CD8-positive, alpha-beta memory T cell (primary cell): ENCODE data around the gene PRKACG. TPM values are rescaled to one million over a fixed set of nuclear protein-coding genes. Genes with fewer than 3 reads are reported as not detected.

Experiments used
- CTCF ChIA-PET: fragments of 350-600 bp; sonication (Branson Sonifier 250); formaldehyde crosslinking; loops from one replicate; lab custom pipeline; 2021; ENCODE audit warnings: antibody characterized with exemption; lab: Charles Lee
- POLR2A ChIA-PET: fragments of 350-600 bp; sonication (Branson Sonifier 250); formaldehyde crosslinking; loops from one replicate; lab custom pipeline; 2021; ENCODE audit warnings: antibody characterized with exemption; lab: Charles Lee
- DNase-seq, 5 donors: peaks; one replicate each; pipeline versions ENCODE4 v3.0.0 to v3.0.0-alpha.2; 2020 to 2022; ENCODE audit warnings: mixed read lengths in 1 of 5
- H3K27ac ChIP-seq: one replicate; pipeline ENCODE4 v1.7.0; 2013; ENCODE audit warnings: low read depth, mild to moderate bottlenecking, low read length, moderate library complexity
- H3K27me3 ChIP-seq: 2 replicates; pipeline ENCODE4 v1.7.0; 2013; ENCODE audit warnings: low read length, mild to moderate bottlenecking; ENCODE audit not compliant: insufficient read depth, poor library complexity, severe bottlenecking
- H3K36me3 ChIP-seq: 2 replicates; pipeline ENCODE4 v1.7.0; 2013; ENCODE audit warnings: mild to moderate bottlenecking, low read length, moderate library complexity; ENCODE audit not compliant: insufficient read depth
- H3K4me1 ChIP-seq: 2 replicates; pipeline ENCODE4 v1.7.0; 2013; ENCODE audit warnings: mild to moderate bottlenecking, low read length, moderate library complexity; ENCODE audit not compliant: insufficient read depth
- H3K4me3 ChIP-seq: 2 replicates; pipeline ENCODE4 v1.7.0; 2013; ENCODE audit warnings: mild to moderate bottlenecking, low read length
- H3K9me3 ChIP-seq: 2 replicates; pipeline ENCODE4 v1.7.0; 2013; ENCODE audit warnings: mild to moderate bottlenecking, low read length
- H3K27ac Mint-ChIP-seq, 8 donors: one replicate each; pipeline ENCODE4 v1.8.0; 2020 to 2021; ENCODE audit warnings: mixed read lengths in 8 of 8, mild to moderate bottlenecking in 6 of 8, inconsistent platforms in 3 of 8, moderate library complexity in 3 of 8
- H3K27me3 Mint-ChIP-seq, 2 donors: one replicate each; pipeline ENCODE4 v1.8.0; 2020 to 2021; ENCODE audit warnings: mixed read lengths in 2 of 2, mild to moderate bottlenecking in 1 of 2, moderate library complexity in 1 of 2
- H3K36me3 Mint-ChIP-seq, 3 donors: one replicate each; pipeline ENCODE4 v1.8.0; 2020 to 2021; ENCODE audit warnings: mixed read lengths in 3 of 3, inconsistent platforms in 1 of 3, mild to moderate bottlenecking in 1 of 3
- H3K4me1 Mint-ChIP-seq, 3 donors: one replicate each; pipeline ENCODE4 v1.8.0; 2020 to 2021; ENCODE audit warnings: mixed read lengths in 3 of 3, inconsistent platforms in 1 of 3, mild to moderate bottlenecking in 1 of 3
- H3K4me3 Mint-ChIP-seq, 7 donors: one replicate each; pipeline ENCODE4 v1.8.0; 2020 to 2021; ENCODE audit warnings: mixed read lengths in 7 of 7, mild to moderate bottlenecking in 6 of 7, moderate library complexity in 4 of 7, inconsistent platforms in 2 of 7
- H3K9me3 Mint-ChIP-seq, 5 donors: one replicate each; pipeline ENCODE4 v1.8.0; 2020 to 2022; ENCODE audit warnings: mixed read lengths in 5 of 5, mild to moderate bottlenecking in 3 of 5, moderate library complexity in 2 of 5, inconsistent platforms in 1 of 5
- polyA plus RNA-seq: library from polyadenylated mRNA; unstranded; fragments of 300-500 nt; fragmentation: Illumina TruSeq; gene quantifications from one replicate; pipeline ENCODE4 v1.2.3, GENCODE V29; 2021
- total RNA-seq, 2 experiments: library from RNA; stranded (reverse); gene quantifications; one replicate each; pipeline ENCODE4 v1.2.3, GENCODE V29; 2021

PRKACG gene
- total and polyA plus RNA-seq, 3 experiments from 2014 or later = not detected

DNA sequence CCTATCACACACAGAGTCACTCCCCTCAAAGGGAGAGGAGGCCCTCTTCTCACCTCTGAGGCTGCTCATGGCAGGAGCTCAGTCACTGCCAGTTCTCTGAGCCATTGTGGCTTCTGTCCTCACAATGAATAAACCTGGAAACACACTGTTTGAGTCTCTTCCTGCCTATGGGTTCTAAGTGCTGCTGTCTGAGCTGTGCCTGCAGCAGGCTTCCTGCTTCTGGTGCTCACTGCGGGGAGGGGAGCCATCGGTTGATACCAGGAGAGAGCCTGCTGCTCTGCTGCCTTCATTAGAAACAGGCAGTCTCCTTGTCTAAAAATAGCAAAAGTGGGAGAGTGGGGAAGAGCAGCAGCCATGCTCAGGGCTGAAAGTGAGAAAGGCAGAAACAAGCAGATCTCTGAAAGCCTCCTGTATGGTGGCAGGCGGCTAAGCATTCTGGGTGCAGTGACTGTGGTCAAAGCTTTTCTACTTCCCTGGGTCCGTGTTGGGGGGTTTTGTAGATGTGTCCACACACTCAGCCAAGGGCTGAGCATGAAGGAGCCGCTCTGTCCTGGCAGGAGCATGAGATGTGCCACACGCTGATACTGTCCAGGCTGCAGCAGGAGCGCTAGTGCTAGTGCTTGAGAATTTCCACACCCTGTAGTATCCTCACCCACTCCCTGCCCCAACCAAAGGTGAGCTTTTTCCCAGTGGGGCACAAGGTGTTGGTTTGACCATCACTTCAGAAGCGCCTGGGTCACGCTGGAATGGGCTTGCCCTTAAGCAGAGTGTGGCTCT lies 34.2 kb downstream of the PRKACG start:
- Histone ChIP-seq H3K27ac (no peak overlapping the region), H3K27me3 (no peaks in the 10 kb centered on the region), H3K9me3 (no peaks in the 10 kb centered on the region), H3K4me3 (no peak overlapping the region), H3K4me1 (peaks cover 12% of the 10 kb centered on the region), H3K36me3 (no peaks in the 10 kb centered on the region)
- CTCF ChIA-PET = interaction anchor here (0.8 kb wide), 1 partner anchor 20 kb away, joined by 3 read pairs; no protein-coding TSS in a partner anchor
- no peaks in the 10 kb centered on the region for H3K36me3 Mint-ChIP-seq
- H3K4me3 Mint-ChIP-seq = peak overlapping the region in 5 of 7 donors; percentile 12 to 68 (median 41)
- no peaks in the 10 kb centered on the region for H3K9me3 Mint-ChIP-seq
- DNase-seq = no peak
- H3K27ac Mint-ChIP-seq = peak overlapping the region in 6 of 8 donors; percentile 15 to 90 (median 56)
- H3K27me3 Mint-ChIP-seq = no peaks in the 10 kb centered on the region
- H3K4me1 Mint-ChIP-seq = peaks cover 6 to 14% (median 12%) of the 10 kb centered on the region in 3 donors
- POLR2A ChIA-PET = no interaction called here

DNA sequence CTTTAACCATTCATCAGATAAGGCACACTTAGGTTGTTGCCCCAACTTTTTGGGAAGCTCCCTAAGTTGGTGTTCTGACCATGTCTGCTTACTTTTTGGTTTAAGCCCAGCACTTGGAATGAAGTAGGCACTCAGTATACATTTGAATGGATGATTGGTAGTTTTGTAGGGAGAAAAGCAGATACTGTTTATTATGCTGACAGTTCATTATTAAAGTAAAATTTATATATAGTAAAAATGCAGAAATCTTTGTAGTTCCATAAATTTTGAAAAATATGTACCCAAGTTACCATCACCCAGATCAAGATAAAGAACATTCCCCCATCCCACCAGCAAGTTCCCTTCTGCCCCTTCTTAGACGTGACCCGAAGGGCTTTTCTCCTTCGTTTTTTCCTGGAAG lies 35.4 kb downstream of the PRKACG start:
- H3K9me3 ChIP-seq = no peaks in the 10 kb centered on the region
- no peaks in the 10 kb centered on the region for H3K27me3 Mint-ChIP-seq
- peaks cover 12% of the 10 kb centered on the region for H3K4me1 ChIP-seq
- H3K4me1 Mint-ChIP-seq = peaks cover 8 to 22% (median 19%) of the 10 kb centered on the region in 3 donors
- H3K4me3 ChIP-seq = no peak overlapping the region
- ChIA-PET POLR2A (no interaction called here), CTCF (no interaction called here)
- H3K27ac ChIP-seq = no peak overlapping the region
- H3K27ac Mint-ChIP-seq = no peak overlapping the region
- no peak for DNase-seq
- no peaks in the 10 kb centered on the region for H3K36me3 Mint-ChIP-seq
- no peak overlapping the region for H3K4me3 Mint-ChIP-seq
- no peaks in the 10 kb centered on the region for H3K9me3 Mint-ChIP-seq
- no peaks in the 10 kb centered on the region for H3K27me3 ChIP-seq
- no peaks in the 10 kb centered on the region for H3K36me3 ChIP-seq

DNA sequence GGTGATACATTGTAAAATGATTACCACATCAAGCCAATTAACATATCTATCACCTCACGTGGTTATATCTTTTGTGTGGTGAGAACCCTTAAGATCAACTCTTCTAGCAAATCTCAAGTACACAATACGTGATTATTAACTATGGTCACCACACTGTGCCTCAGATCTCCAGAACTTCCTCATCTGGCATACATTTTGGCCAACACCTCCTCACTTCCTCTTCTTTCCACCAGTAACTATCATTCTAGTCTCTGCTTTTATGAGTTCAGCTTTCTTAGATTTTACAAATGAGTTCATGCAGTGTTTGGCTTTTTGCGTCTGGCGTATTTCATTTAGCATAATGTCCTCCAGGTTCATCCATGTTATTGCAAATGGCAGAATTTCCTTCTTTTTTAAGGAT lies 35.8 kb downstream of the PRKACG start:
- DNase-seq = no peak
- Mint-ChIP-seq H3K4me3 (no peak overlapping the region), H3K27me3 (no peaks in the 10 kb centered on the region), H3K36me3 (no peaks in the 10 kb centered on the region), H3K9me3 (no peaks in the 10 kb centered on the region), H3K27ac (no peak overlapping the region), H3K4me1 (peaks cover 8 to 22% (median 19%) of the 10 kb centered on the region in 3 donors)
- Histone ChIP-seq H3K4me1 (peaks cover 12% of the 10 kb centered on the region), H3K27ac (no peak overlapping the region), H3K27me3 (no peaks in the 10 kb centered on the region), H3K9me3 (no peaks in the 10 kb centered on the region), H3K4me3 (no peak overlapping the region), H3K36me3 (no peaks in the 10 kb centered on the region)
- CTCF ChIA-PET = no interaction called here
- POLR2A ChIA-PET = no interaction called here

DNA sequence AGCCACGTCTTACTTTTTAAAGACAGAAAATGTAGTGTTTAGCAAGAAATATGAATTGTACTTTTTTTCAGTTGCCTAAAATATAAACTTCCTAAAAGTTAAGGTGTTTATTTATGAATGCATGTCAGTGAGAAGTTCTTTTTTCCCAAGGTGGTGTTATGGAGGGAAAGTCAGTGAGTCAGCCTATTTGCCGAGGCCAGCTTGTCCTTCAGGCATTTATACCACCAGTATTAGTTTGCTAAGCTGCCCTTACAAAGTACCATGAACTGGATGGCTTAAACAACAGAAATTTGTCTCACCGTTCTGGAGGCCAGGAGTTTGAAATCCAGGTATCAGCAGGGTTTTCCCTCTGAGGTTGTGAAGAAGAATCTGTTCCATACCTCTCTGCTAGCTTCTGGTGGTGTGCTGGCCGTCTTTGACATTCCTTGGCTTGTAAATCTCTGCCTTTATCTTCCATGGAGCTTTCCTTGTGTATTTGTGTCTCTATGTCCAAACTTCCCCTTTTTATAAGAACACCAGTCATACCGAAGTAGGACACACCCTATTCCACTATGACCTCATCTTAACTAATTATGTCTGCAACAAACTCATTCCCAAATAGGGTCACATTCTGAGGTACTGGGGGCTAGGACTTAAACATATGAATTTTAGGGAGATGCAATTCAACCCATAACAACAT lies 38.4 kb downstream of the PRKACG start:
- Mint-ChIP-seq H3K9me3 (no peaks in the 10 kb centered on the region), H3K27me3 (peaks cover 0 to 2% of the 10 kb centered on the region in 2 donors), H3K4me1 (peaks cover 8 to 19% (median 19%) of the 10 kb centered on the region in 3 donors), H3K4me3 (no peak overlapping the region), H3K36me3 (no peaks in the 10 kb centered on the region), H3K27ac (peak overlapping the region in 1 of 8 donors; percentile 70)
- Histone ChIP-seq H3K36me3 (no peaks in the 10 kb centered on the region), H3K27me3 (no peaks in the 10 kb centered on the region), H3K4me3 (no peak overlapping the region), H3K27ac (no peak overlapping the region), H3K9me3 (no peaks in the 10 kb centered on the region), H3K4me1 (peaks cover 12% of the 10 kb centered on the region)
- ChIA-PET POLR2A (no interaction called here), CTCF (interaction anchor here (0.6 to 1.5 kb wide), 2 partner anchors 8 to 24 kb away, joined by 3 read pairs; no protein-coding TSS in a partner anchor)
- no peak for DNase-seq

DNA sequence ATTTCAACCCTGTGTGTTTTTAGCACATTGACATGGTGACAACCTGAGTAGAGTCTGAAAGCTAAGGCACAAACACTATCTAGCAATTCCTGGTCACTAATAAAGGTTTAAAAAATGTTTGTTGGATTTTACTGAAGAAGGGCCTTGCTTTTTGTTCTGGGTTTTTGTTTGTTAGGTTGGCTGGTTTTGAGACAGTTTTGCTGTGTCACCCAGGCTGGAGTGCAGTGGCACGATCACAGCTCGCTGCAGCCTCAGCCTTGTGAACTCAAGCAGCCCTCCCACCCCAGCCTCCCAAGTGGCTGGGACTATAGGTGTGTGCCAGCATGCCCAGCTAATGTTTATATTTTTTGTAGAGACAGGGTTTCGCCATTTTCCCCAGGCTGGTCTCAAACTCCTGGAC lies 39.0 kb downstream of the PRKACG start:
- DNase-seq = no peak
- Mint-ChIP-seq H3K27me3 (peaks cover 0 to 2% of the 10 kb centered on the region in 2 donors), H3K4me3 (peak overlapping the region in 1 of 7 donors; percentile 21), H3K27ac (peak overlapping the region in 1 of 8 donors; percentile 27), H3K4me1 (peaks cover 8 to 18% (median 17%) of the 10 kb centered on the region in 3 donors), H3K9me3 (no peaks in the 10 kb centered on the region), H3K36me3 (no peaks in the 10 kb centered on the region)
- Histone ChIP-seq H3K4me3 (no peak overlapping the region), H3K27me3 (no peaks in the 10 kb centered on the region), H3K4me1 (peaks cover 12% of the 10 kb centered on the region), H3K9me3 (no peaks in the 10 kb centered on the region), H3K27ac (no peak overlapping the region), H3K36me3 (no peaks in the 10 kb centered on the region)
- CTCF ChIA-PET = interaction anchor here (1.5 kb wide), 1 partner anchor 9 kb away, joined by 3 read pairs; no protein-coding TSS in a partner anchor
- POLR2A ChIA-PET = no interaction called here

DNA sequence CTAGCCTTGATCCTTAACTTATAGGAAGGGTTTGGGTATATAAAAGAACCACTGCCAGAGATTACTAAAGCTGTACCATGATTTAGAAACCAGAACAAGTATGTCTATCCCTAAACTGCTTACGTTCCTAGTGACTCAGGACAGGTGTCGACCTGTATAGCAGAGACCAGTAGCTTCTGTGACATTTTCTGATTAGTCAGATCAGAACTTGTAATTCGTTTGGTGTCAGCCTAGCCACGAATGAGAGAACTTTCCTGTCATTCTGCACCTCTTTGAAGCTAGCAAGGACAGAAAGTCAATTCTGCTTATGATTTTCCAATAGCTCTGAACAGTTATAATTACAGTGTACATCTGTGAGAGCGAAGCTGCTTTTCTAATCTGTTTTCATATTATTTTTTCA lies 39.5 kb downstream of the PRKACG start:
- Mint-ChIP-seq H3K9me3 (no peaks in the 10 kb centered on the region), H3K36me3 (no peaks in the 10 kb centered on the region), H3K4me3 (peak overlapping the region in 1 of 7 donors; percentile 35), H3K27me3 (peaks cover 0 to 2% of the 10 kb centered on the region in 2 donors), H3K4me1 (peaks cover 3 to 13% (median 13%) of the 10 kb centered on the region in 3 donors), H3K27ac (peak overlapping the region in 1 of 8 donors; percentile 84)
- H3K9me3 ChIP-seq = no peaks in the 10 kb centered on the region
- no peak overlapping the region for H3K4me3 ChIP-seq
- H3K36me3 ChIP-seq = no peaks in the 10 kb centered on the region
- no peak for DNase-seq
- ChIA-PET POLR2A (no interaction called here), CTCF (interaction anchor here (1.5 kb wide), 1 partner anchor 9 kb away, joined by 3 read pairs; no protein-coding TSS in a partner anchor)
- H3K4me1 ChIP-seq = peaks cover 7% of the 10 kb centered on the region
- no peaks in the 10 kb centered on the region for H3K27me3 ChIP-seq
- H3K27ac ChIP-seq = no peak overlapping the region

DNA sequence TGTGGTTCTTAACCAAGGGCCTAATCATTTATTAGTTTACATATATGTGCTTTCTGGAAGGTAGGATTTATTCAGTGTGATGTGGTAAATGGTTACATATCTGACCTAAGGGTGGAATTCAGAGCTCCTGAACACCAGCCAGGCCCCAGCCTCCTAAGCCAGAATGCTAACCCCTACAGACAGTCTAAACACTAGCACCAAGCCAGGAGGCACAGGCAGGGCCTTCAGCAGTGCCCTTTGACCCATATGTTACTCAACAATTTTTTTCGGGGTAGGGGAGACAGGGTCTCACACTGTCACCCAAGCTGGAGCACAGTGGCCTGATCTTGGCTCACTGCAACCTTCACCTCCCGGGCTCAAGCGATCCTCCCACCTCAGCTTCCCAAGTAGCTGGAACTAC lies 40.3 kb downstream of the PRKACG start:
- H3K27me3 Mint-ChIP-seq = peaks cover 0 to 2% of the 10 kb centered on the region in 2 donors
- H3K9me3 ChIP-seq = no peaks in the 10 kb centered on the region
- peak overlapping the region in 3 of 8 donors; percentile 43 to 68 (median 43) for H3K27ac Mint-ChIP-seq
- H3K27me3 ChIP-seq = no peaks in the 10 kb centered on the region
- ChIA-PET CTCF (interaction anchor here (0.9 kb wide), 1 partner anchor 26 kb away, joined by 3 read pairs; no protein-coding TSS in a partner anchor), POLR2A (no interaction called here)
- H3K9me3 Mint-ChIP-seq = no peaks in the 10 kb centered on the region
- H3K4me3 ChIP-seq = no peak overlapping the region
- H3K4me1 ChIP-seq = no peaks in the 10 kb centered on the region
- peaks cover 3 to 11% (median 6%) of the 10 kb centered on the region in 3 donors for H3K4me1 Mint-ChIP-seq
- no peak for DNase-seq
- no peaks in the 10 kb centered on the region for H3K36me3 Mint-ChIP-seq
- no peaks in the 10 kb centered on the region for H3K36me3 ChIP-seq
- no peak overlapping the region for H3K27ac ChIP-seq
- H3K4me3 Mint-ChIP-seq = no peak overlapping the region

DNA sequence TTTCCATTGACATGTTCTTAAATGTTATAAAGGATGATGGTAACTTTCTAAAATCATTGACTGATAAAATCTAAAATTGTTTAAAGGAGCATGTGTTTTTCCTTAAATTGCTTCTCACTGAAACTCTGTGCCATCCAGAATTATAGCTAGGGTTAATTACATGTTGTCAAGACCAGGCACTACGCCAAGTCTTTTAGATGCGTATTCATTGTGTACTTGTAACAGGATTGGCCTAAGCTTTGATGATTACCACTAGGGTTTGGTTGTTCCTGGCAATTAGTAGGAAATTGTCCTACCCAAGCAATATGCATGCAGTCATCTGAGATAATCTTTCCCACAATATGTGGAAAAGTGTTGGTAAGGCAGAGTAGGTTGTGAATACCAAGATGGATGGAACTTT lies 43.8 kb downstream of the PRKACG start:
- DNase-seq = no peak
- Histone ChIP-seq H3K9me3 (no peaks in the 10 kb centered on the region), H3K4me1 (no peaks in the 10 kb centered on the region), H3K4me3 (no peak overlapping the region), H3K36me3 (no peaks in the 10 kb centered on the region), H3K27me3 (no peaks in the 10 kb centered on the region), H3K27ac (no peak overlapping the region)
- H3K4me1 Mint-ChIP-seq = peaks cover 3 to 11% (median 6%) of the 10 kb centered on the region in 3 donors
- CTCF ChIA-PET = no interaction called here
- H3K36me3 Mint-ChIP-seq = no peaks in the 10 kb centered on the region
- H3K27me3 Mint-ChIP-seq = peaks cover 0 to 4% of the 10 kb centered on the region in 2 donors
- no peak overlapping the region for H3K4me3 Mint-ChIP-seq
- no peaks in the 10 kb centered on the region for H3K9me3 Mint-ChIP-seq
- H3K27ac Mint-ChIP-seq = no peak overlapping the region
- POLR2A ChIA-PET = no interaction called here
